DND-41 (cell line): ENCODE results near the gene AP2B1.

Source experiments
- EZH2 ChIP-seq: IDR thresholded peaks from 3 replicates; pipeline ENCODE4 v1.6.1; 2012; ENCODE audit warnings: borderline replicate concordance, low read depth, mild to moderate bottlenecking, moderate library complexity, low read length, inconsistent platforms; ENCODE audit not compliant: severe bottlenecking
- TF ChIP-seq, protein P1 (sequence below): IDR thresholded peaks from 2 replicates; pipeline ENCODE4 v1.5.1; 2012; ENCODE audit warnings: borderline replicate concordance, low read length, moderate library complexity, mild to moderate bottlenecking; ENCODE audit not compliant: poor library complexity, severe bottlenecking; ENCODE audit errors: extremely low read depth

- TF ChIP-seq, protein P1, sequence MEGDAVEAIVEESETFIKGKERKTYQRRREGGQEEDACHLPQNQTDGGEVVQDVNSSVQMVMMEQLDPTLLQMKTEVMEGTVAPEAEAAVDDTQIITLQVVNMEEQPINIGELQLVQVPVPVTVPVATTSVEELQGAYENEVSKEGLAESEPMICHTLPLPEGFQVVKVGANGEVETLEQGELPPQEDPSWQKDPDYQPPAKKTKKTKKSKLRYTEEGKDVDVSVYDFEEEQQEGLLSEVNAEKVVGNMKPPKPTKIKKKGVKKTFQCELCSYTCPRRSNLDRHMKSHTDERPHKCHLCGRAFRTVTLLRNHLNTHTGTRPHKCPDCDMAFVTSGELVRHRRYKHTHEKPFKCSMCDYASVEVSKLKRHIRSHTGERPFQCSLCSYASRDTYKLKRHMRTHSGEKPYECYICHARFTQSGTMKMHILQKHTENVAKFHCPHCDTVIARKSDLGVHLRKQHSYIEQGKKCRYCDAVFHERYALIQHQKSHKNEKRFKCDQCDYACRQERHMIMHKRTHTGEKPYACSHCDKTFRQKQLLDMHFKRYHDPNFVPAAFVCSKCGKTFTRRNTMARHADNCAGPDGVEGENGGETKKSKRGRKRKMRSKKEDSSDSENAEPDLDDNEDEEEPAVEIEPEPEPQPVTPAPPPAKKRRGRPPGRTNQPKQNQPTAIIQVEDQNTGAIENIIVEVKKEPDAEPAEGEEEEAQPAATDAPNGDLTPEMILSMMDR = no peak
- TF ChIP-seq EZH2 = no peak
Observed at GRCh38 chr17:35539659-35540026, 47.5 kb upstream of the AP2B1 start.
